GM12892 (cell line): ENCODE measurements around the gene HLA-A.
"Not testable (repeated sequence)": the region's sequence is repeated elsewhere in the genome, so short reads cannot be mapped to it uniquely, and the experiment has no call there.

Experiments
- DNase-seq: peaks from one replicate; pipeline ENCODE4 v3.0.0; 2011; ENCODE audit not compliant: insufficient read length
- FAIRE-seq: peaks from 2 replicates; lab custom pipeline; 2011; peaks lifted over from hg19 to GRCh38; lab: Jason Lieb, UNC
- POLR2A ChIP-seq: IDR thresholded peaks from 2 replicates; pipeline ENCODE4 v1.6.1; 2011; ENCODE audit warnings: low read depth, low read length, control low read depth
- POLR2AphosphoS5 ChIP-seq: IDR thresholded peaks from 2 replicates; pipeline ENCODE4 v1.6.1; 2011; ENCODE audit warnings: low read depth, low read length, control low read depth
- TAF1 ChIP-seq: IDR thresholded peaks from 2 replicates; pipeline ENCODE4 v1.6.1; 2011; ENCODE audit warnings: low read depth, mild to moderate bottlenecking, control low read depth, low read length, borderline replicate concordance

Gene HLA-A

DNA sequence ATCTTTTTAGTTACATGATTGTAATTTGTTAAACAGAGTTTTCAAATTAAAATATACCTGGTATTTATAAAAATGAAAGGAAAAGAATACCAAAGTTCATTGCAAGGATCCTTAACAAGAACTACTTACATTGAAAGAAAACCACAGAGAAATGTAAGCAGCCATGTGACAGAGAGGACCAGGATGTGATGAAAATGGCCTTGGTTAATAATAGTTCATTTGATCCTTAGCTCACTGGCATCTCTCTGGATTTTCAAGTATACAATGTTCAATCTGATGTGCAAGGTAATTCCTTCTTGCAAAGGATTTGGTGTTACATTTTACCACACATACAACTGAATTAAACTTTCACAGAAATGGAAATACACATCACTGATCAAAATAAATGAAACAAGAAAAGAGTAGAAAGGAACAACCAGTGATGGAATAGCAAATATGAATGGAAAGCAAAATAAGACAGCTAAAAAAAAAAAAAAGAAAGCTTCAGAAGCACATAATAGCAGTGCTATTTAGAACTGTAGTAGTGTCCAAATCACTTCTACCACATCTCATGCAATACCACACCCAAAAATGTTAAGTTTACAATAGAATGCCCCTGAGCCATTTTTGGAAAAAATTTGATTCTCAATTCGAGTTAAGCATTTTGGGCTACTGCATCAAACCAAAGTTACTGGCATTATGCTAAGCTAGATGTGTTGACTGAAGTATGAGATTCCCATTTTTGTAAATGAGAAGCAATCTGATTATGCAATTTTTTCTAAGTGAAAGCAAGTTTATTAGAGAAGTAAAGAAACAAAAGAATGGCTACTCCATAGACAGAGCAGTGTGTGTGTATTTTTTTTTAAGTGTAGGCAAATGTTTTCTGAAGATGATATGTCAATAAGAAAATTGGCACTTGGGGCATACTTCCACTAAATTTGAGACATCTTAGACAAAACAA is 22.6 kb upstream of the HLA-A start:
- FAIRE-seq (no peak), DNase-seq (no peak)
- TF ChIP-seq POLR2AphosphoS5, result no peak
- no peak for TF ChIP-seq TAF1
- no peak for TF ChIP-seq POLR2A

GRCh38 chr6:29924287-29924686 is 18.0 kb upstream of the HLA-A start:
- FAIRE-seq (no peak), DNase-seq (no peak)
- TF ChIP-seq TAF1 (no peak), POLR2A (no peak), POLR2AphosphoS5 (no peak)

DNA sequence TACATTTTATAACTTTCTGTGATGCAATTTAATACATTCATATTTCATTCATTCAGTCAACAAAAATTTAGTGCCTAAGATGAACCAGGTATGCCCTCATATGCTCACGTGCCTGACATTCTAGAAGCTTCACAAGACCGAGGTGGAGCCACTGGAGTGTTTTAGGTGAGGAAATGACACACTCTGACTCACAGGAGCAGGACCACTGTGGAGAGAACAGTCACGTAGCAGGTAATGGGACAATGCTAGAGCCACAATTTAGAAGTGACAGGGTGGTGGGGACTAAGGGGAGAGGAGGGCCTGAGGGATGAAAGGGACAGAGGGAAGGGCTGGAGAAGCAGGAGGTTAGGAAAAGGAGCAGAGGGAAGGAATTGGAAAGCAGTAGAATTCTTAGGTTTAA is 17.6 kb upstream of the HLA-A start:
- DNase-seq (no peak), FAIRE-seq (no peak)
- TF ChIP-seq POLR2AphosphoS5 (no peak), TAF1 (no peak)

GRCh38 chr6:29925321-29925720 is 17.0 kb upstream of the HLA-A start:
- no peak for DNase-seq
- FAIRE-seq, result peak; percentile 54
- TF ChIP-seq POLR2A, result no peak
- no peak for TF ChIP-seq POLR2AphosphoS5
- TF ChIP-seq TAF1, result no peak

DNA sequence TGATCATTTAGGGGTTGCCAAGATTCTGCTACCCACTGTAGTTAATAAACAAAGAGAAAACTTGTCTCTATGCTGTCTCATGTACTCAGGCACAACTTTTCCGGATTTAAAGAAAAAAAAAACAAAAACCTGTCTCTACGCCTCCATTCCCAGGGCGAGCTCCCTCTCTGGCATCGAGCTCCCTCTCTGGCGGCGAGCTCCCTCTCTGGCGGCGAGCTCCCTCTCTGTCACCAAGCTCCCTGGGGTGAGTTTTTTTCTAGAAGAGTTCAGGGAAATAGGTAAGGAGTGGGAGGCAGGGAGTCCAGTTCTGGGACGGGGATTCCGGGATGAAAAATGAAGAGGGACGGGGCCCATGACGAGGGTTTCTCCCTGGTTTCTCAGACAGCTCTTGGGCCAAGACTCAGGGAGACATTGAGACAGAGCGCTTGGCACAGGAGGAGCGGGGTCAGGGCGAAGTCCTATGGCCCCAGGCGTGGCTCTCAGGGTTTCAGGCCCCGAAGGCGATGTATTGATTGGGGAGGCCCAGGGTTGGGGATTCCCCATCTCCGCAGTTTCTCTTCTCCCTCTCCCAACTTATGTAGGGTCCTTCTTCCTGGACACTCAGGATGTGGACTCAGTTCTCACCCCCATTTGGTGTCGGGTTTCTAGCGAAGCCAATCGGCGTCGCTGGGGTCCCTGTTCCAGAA is 16.5 kb upstream of the HLA-A start:
- DNase-seq (no peak), FAIRE-seq (no peak)
- TF ChIP-seq POLR2AphosphoS5 (no peak), POLR2A (no peak), TAF1 (no peak)

DNA sequence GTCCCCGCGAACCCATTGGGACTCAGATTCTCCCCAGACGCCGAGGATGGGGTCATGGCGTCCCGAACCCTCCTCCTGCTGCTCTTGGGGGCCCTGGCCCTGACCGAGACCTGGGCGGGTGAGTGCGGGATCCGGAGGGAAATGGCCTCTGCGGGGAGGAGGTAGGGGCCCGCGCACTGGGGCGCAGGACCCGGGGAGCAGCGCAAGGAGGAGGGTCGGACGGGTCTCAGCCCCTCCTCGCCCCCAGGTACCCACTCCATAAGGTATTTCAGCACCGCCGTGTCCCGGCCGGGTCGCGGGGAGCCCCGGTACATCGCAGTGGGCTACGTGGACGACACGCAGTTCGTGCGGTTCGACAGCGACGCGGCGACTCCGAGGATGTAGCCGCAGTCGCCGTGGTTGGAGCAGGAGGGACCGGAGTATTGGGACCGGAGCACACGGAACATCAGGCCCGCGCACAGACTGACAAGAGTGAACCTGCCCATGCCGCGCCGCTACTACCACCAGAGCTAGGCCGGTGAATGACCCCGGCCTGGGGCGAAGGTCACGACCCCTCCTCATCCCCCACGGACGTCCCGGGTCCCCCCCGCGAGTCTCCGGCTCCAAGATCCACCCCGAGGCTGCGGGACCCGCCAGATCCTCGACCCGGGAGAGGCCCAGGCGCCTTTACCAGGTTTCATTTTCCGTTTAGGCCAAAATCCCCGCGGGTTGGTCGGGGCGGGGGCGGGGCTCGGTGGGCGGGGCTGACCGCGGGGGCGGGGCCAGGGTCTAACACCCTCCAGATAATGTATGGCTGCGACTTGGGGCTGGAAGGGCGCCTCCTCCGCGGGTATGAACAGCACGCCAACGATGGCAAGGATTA is 15.7 kb upstream of the HLA-A start:
- DNase-seq (peak; percentile 77), FAIRE-seq (peak; percentile 68)
- TF ChIP-seq POLR2AphosphoS5, result peak; percentile 43; the same call in 1 of the 2 replicates
- 0 out of 2 replicates have a peak, but pooled peaks have one; percentile 2 for TF ChIP-seq TAF1
- no peak; the same call in 1 of the 2 replicates for TF ChIP-seq POLR2A

- no peak for TF ChIP-seq TAF1
- TF ChIP-seq POLR2AphosphoS5, result no peak
- no peak for TF ChIP-seq POLR2A
- DNase-seq (no peak), FAIRE-seq (no peak)
Measured at GRCh38 chr6:29927275-29927569, 15.1 kb upstream of the HLA-A start.

DNA sequence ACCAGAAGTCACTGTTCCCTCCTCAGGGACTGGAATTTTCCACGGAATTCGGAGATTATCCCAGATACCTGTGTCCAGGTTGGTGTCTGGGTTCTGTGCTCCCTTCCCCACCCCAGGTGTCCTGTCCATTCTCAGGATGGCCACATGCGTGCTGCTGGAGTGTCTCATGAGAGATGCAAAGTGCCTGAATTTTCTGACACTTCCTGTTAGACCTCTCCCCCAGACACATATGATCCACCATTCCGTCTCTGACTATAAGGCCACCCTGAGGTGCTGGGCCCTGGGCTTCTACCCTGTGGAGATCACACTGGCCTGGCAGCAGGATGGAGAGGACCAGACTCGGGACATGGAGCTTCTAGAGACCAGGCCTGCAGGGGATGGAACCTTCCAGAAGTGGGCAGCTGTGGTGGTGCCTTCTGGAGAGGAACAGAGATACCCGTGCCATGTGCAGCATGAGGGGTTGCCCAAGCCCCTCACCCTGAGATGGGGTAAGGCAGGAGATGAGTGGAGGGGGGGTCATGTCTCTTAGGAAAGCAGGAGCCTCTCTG is 14.4 kb upstream of the HLA-A start:
- TF ChIP-seq TAF1 (no peak), POLR2A (no peak), POLR2AphosphoS5 (no peak)
- DNase-seq, result no peak
- no peak for FAIRE-seq

DNA sequence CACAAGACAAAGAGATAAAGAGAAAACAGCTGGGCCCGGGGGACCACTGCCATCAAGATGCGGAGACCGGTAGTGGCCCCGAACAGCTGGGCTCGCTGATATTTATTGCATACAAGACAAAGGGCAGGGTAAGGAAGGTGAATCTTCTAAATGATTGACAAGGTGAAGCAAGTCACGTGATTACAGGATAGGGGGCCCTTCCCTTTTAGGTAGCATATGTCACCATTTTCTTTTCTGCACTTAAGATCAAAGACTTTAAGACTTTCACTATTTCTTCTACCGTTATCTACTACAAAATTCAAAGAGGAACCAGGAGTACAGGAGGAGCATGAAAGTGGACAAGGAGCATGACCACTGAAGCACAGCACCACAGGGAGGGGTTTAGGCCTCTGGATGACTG is 12.3 kb upstream of the HLA-A start:
- FAIRE-seq, DNase-seq: not testable (repeated sequence)

- DNase-seq, result no peak
- TF ChIP-seq TAF1 (no peak), POLR2A (no peak)
- FAIRE-seq, result no peak
Measured at GRCh38 chr6:29933955-29934354, 8.4 kb upstream of the HLA-A start.

DNA sequence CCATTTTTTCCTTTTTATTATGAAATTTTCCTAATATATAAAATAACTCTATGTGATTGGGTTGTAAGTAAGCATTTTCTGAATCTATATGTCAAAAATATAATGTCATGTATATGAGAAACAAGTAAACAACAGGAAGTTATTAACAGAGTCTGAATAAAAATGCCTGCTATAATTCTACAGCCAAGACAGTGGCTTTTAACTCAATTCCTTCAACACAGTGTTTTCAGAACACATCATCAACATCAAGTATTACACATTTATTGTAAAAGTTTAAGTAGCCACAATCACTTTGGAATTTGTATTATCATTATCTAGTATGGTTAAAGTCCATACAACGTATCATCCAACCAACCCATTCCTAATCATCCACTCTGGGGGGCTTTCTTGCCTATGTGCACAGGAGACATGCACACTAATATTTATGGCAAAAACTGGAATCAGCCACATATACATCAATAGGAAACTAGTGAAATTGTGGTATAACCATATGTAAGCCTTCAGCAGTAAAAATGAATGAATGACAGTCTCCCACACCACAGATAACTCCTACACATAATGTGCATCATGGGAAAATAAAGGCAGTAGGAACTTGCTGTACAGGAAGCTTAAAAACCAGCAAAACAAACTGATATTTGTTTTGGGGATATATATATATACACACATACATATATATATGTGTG is 6.9 kb upstream of the HLA-A start:
- no peak for FAIRE-seq
- no peak for TF ChIP-seq TAF1
- no peak for TF ChIP-seq POLR2AphosphoS5
- no peak for TF ChIP-seq POLR2A
- DNase-seq, result no peak
